ENCODE data around the gene AKR1C4. TPM values are rescaled to one million over a fixed set of nuclear protein-coding genes. Genes with fewer than 3 reads are reported as not detected.
"Not testable (repeated sequence)": the region's sequence is repeated elsewhere in the genome, so short reads cannot be mapped to it uniquely, and the experiment has no call there.

AKR1C4 gene
- polyA plus RNA-seq (2013, experiment 1 of 2; ENCODE audit: insufficient read length) = not detected
- not detected for polyA plus RNA-seq (2013, experiment 2 of 2; ENCODE audit: insufficient read length)

GRCh38 chr10:5196702-5197113 lies at the start of gene AKR1C4:
Gene AKR1C4, plus strand, starts transcription at chr10:5196837. Its CDS starts 31 bp downstream, at chr10:5196868.
- no peak for DNase-seq

GRCh38 chr10:5146920-5147254 lies 49.8 kb upstream of the AKR1C4 start:
- DNase-seq = no peak

- no peak for DNase-seq
These were observed 49.2 kb upstream of the AKR1C4 start for GRCh38 chr10:5147255-5147980.

- no peak for DNase-seq
These were observed 48.5 kb upstream of the AKR1C4 start for GRCh38 chr10:5147981-5148677.

DNA sequence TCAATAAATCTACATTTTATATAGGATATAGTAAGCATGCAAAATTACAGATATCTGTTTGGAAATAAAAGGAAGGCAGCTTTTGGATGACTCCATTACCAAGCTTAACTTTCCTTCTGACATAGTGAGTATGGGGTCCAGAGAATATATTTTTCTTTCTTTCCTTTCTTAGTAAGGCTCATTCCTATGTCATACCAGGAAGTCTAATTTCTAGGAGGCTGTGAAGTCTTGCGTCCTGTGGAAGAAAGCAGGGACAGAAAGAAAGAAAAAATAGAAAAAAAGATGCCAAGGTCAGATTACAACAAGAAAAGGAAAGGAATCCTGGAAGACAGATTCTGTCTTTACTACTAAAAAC lies 48.0 kb upstream of the AKR1C4 start:
- no peak for DNase-seq

GRCh38 chr10:5151076-5151475 lies 45.6 kb upstream of the AKR1C4 start:
- DNase-seq = no peak

- DNase-seq = no peak
These were observed 40.7 kb upstream of the AKR1C4 start for GRCh38 chr10:5155951-5156350.

DNA sequence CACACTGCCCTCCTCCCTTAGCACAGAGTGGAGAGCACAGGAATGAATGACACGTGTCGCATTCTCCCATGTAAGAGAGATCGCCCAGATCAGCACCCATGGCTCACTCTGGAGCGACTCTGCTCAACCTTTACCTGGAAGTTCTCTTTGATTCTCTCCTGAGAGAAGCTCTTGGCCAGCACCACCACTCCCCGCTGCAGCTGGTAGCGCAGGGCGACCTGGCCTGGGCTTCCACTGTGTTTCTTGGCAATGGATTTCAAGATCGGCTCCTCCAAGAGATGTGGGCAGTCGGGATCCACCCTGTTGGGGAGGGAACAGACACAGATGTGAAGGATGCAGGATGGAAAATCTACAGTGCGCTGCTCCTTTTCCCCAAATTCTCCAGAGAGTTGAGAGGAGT lies 39.1 kb upstream of the AKR1C4 start:
- no peak for DNase-seq

DNA sequence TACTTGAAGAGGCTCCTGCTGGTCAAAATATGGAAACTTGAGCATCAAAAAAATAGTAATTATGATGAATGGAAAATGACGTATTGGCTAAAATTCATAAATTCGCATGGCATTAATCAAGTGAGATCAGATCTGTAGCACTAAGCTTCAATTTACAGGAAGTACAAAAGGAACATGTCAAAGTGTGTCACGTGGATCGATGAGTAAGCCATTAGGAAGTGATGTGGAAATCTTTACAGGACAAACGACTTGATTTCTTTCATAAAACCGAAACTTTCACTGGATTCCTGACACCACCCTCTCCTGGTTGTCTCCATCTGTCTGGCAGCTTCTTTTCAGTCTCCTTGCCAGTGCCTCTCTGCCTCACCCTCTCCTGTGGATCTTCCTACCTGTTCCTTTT lies 37.5 kb upstream of the AKR1C4 start:
- no peak for DNase-seq

GRCh38 chr10:5163487-5163886 lies 33.1 kb upstream of the AKR1C4 start:
- no peak for DNase-seq

- no peak for DNase-seq
These were observed 30.9 kb upstream of the AKR1C4 start for GRCh38 chr10:5165738-5166137.

DNA sequence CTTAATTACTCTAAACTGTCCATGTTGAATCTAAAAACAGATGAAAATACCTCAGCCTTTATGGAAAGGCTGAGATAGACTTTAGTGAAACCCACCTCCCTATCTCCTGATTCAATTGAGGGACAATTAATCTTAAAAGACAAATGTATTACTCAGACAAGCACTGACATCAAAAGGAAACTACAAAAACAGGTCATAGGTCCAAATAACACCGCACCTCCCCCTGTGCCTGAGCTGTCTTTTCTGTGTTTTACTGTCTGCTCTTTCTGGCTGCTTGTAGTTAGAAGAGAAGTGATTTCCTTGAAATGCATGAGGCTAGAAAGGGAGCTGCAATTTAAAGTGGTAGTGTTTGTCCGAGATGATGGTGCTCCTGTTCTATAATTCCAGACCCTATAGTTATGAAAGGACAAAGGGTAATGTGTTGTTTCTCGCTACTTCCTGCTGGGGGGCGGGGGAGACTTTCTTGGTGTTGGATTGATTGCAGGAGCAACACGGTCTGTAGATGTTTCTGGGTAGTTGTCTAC lies 27.7 kb upstream of the AKR1C4 start:
- no peak for DNase-seq

DNA sequence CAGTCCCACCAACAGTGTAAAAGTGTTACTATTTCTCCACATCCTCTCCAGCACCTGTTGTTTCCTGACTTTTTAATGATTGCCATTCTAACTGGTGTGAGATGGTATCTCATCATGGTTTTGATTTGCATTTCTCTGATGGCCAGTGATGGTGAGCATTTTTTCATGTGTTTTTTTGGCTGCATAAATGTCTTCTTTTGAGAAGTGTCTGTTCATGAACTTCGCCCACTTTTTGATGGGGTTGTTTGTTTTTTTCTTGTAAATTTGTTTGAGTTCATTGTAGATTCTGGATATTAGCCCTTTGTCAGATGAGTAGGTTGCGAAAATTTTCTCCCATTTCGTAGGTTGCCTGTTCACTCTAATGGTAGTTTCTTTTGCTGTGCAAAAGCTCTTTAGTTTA lies 21.1 kb upstream of the AKR1C4 start:
- DNase-seq = not testable (repeated sequence)

- not testable (repeated sequence) for DNase-seq
These were observed 16.1 kb upstream of the AKR1C4 start for GRCh38 chr10:5180503-5180902.

- no peak for DNase-seq
These were observed 12.7 kb upstream of the AKR1C4 start for GRCh38 chr10:5183923-5184322.

DNA sequence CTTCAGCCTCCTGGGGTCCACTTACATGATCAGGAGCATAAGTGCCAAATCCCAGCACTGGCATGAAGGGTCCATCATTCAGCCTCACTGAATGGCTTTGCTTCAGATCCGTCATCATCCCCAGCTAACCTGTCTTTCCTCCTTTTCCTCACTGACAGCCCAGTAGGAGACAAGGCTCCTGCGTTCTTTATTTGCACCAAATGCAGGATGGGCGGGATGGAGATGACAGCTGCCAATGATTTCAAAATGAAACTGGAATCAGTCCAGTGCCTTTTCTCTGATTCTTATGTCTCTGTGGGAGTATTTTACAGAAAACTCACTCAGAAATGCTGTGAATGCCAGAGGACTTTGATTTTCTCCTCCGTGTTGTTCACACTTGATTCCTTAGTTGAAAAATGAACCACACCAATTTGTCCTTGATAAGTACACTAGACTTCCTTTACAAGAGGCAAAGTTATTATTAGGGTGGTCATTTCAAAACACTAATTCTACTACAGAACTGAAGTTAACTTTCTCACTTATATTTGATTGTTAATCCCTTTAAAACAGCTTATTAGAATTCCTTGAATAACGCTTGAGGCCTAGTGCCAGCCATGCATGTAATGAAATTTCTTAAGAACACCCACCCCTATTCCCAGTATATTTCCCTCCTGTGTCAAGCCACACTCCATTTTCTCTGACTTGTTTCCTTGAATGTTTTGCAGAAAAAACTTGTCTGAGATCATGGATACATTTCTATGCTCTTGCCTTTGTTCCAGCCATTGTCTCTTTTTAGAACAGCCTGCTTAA lies 11.5 kb upstream of the AKR1C4 start, which contains the start of gene AKR1C8:
TSS of gene AKR1C8 (minus strand) at position 164 of the 789 bp plus-strand sequence. CDS start at position 118, 46 bp downstream.
- DNase-seq = no peak

DNA sequence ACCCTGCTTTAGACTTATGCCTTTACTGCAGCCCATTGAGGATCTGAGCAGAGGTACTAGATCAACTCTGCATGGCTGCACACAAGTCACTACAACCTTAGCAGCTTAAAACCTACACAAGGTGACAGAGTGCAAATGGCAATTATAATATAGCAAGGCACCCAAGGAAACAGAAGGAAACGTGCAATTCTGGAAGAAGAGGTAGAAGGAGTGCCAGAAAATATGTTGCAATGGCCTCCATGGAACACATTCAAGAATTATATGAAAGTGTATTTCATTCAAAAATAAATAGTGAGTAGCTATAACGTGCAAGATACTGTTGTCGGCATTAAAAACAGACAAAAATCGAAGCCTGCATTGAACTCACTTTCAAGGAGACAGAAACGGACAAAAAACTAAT lies 8.8 kb upstream of the AKR1C4 start:
- no peak for DNase-seq

GRCh38 chr10:5188358-5188757 lies 8.3 kb upstream of the AKR1C4 start:
- no peak for DNase-seq

GRCh38 chr10:5194431-5194830 lies 2.2 kb upstream of the AKR1C4 start:
- no peak for DNase-seq

DNA sequence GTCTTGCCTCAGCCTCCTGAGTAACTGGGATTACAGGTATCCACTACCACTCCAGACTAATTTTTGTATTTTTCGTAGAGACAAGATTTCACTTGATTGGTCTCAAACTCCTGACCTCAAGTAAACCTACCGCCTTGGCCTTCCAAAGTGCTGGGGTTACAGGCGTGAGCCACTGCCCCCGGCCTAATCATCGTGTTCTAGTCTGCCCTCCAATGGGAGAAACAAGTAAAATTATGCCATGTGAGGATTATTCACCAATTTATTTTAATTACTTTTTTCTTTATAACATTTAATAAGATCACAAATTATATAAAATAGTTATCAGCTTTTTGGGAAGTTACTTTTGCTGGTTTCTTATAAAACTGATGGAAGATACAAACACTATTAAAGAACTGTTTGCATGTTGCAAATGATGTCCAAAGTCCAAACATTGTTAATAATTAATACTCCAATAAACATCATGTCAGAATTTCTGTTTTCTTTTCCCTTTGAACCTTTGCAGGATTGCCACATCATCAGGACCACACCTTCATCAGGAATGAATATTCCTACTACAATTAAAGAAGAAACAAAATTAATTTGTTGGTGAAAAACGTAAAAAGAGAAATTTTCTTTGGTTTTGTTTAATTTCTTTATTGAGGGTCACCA lies 786 bp upstream of the AKR1C4 start:
- DNase-seq = no peak

- no peak for DNase-seq
These were observed 1.7 kb downstream of the AKR1C4 start for GRCh38 chr10:5198386-5198785.

DNA sequence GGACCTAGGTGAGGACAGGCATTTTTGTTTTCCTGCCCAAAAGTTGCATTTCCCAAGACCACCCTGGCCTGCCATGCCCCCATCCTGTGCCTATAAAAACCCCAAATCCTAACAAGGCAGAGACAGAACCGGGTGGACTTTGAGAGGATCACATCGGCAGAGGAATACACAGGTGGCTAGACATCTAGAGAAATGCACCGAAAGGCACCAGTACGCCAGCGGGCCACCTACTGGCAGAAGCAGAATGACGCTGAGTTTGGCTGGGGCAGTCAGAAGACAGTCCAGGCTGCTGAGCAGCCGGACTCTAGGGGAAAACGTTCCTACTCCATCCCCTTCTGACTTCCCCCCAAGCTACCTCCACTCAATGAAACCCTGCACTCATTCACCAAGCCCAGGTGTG lies 2.8 kb downstream of the AKR1C4 start:
- no peak for DNase-seq

DNA sequence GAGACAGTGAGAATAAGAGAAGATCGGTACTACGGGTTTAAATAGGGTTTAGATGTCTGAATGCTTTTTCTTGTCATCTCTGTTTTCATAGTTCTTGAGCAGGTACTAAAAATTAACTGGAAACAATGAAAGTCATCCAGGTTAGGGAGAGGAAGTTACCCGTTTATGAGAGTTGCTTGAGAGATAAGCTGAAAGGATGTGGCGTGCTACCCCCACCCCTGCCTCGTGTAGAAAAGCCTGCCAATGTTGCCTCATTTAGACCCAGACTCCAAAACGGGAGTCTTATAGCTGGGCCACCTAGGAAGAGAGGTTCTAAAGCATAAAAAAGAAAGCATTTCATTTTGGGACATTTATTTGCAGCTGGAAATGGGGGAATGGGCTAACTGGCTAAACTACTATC lies 10.2 kb downstream of the AKR1C4 start:
- no peak for DNase-seq

Data from fibroblast of skin of scalp (primary cell).